ENCODE measurements around the gene KATNBL1.

The KATNBL1 gene

GRCh38 chr15:34116620-34117019 is 93.3 kb downstream of the KATNBL1 start:
- TF ChIP-seq RAD21 (IDR thresholded peaks at IDR 0.05; ENCODE audit: low read depth) (no peak), NFIC (IDR thresholded peaks at IDR 0.05) (no peak), YY1 (IDR thresholded peaks at IDR 0.05; ENCODE audit: low read depth) (no peak), TAF1 (IDR thresholded peaks at IDR 0.05; ENCODE audit: low read depth) (no peak), CEBPB (IDR thresholded peaks at IDR 0.05) (no peak), CREB1 (IDR thresholded peaks at IDR 0.05; ENCODE audit: low read depth) (no peak), TCF12 (IDR thresholded peaks at IDR 0.05; ENCODE audit: low read depth) (no peak), EGR1 (IDR thresholded peaks at IDR 0.05) (no peak), EP300 (IDR thresholded peaks at IDR 0.05; ENCODE audit: borderline replicate concordance) (no peak), ZBTB7A (IDR thresholded peaks at IDR 0.05; ENCODE audit: low read depth) (no peak)

- no peak for TF ChIP-seq CREB1 (IDR thresholded peaks at IDR 0.05; ENCODE audit: low read depth)
- no peak for TF ChIP-seq CEBPB (IDR thresholded peaks at IDR 0.05)
- no peak for TF ChIP-seq TEAD4 (IDR thresholded peaks at IDR 0.05)
- TF ChIP-seq NFIC (IDR thresholded peaks at IDR 0.05): no peak
- no peak for TF ChIP-seq TCF12 (IDR thresholded peaks at IDR 0.05; ENCODE audit: low read depth)
- TF ChIP-seq ZBTB7A (IDR thresholded peaks at IDR 0.05; ENCODE audit: low read depth): no peak
- TF ChIP-seq, protein P1, sequence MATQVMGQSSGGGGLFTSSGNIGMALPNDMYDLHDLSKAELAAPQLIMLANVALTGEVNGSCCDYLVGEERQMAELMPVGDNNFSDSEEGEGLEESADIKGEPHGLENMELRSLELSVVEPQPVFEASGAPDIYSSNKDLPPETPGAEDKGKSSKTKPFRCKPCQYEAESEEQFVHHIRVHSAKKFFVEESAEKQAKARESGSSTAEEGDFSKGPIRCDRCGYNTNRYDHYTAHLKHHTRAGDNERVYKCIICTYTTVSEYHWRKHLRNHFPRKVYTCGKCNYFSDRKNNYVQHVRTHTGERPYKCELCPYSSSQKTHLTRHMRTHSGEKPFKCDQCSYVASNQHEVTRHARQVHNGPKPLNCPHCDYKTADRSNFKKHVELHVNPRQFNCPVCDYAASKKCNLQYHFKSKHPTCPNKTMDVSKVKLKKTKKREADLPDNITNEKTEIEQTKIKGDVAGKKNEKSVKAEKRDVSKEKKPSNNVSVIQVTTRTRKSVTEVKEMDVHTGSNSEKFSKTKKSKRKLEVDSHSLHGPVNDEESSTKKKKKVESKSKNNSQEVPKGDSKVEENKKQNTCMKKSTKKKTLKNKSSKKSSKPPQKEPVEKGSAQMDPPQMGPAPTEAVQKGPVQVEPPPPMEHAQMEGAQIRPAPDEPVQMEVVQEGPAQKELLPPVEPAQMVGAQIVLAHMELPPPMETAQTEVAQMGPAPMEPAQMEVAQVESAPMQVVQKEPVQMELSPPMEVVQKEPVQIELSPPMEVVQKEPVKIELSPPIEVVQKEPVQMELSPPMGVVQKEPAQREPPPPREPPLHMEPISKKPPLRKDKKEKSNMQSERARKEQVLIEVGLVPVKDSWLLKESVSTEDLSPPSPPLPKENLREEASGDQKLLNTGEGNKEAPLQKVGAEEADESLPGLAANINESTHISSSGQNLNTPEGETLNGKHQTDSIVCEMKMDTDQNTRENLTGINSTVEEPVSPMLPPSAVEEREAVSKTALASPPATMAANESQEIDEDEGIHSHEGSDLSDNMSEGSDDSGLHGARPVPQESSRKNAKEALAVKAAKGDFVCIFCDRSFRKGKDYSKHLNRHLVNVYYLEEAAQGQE (IDR thresholded peaks at IDR 0.05; ENCODE audit: low read depth): no peak
- no peak for TF ChIP-seq FOXM1 (IDR thresholded peaks at IDR 0.05; ENCODE audit: borderline replicate concordance, low read depth)
Measured at GRCh38 chr15:34114739-34115138, 95.2 kb downstream of the KATNBL1 start.

GRCh38 chr15:34114215-34114614 is 95.7 kb downstream of the KATNBL1 start:
- TF ChIP-seq TCF12 (IDR thresholded peaks at IDR 0.05; ENCODE audit: low read depth): no peak

DNA sequence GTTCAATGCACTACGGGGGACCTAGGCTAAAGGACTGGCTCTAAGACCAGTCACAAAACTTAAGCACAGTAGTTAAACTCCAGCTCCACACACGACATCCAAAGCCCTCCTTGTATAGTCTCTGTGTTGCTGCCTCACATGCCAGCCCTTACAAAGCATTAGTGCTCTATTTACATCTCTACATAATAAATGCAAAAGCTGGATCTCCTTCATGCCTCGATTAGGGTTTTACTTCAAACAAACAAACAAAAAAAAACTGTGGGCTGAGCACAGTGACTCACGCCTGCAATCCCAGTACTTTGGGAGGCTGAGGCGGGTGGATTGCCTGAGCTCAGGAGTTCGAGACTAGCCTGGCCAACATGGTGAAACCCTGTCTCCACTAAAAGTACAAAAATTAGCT is 98.4 kb downstream of the KATNBL1 start:
- TF ChIP-seq CEBPB (IDR thresholded peaks at IDR 0.05): no peak
- no peak for TF ChIP-seq EP300 (IDR thresholded peaks at IDR 0.05; ENCODE audit: borderline replicate concordance)
- no peak for TF ChIP-seq NFIC (IDR thresholded peaks at IDR 0.05)
- no peak for TF ChIP-seq TEAD4 (IDR thresholded peaks at IDR 0.05)

- TF ChIP-seq RAD21 (IDR thresholded peaks at IDR 0.05; ENCODE audit: low read depth) (peak; percentile 78), FOXM1 (IDR thresholded peaks at IDR 0.05; ENCODE audit: borderline replicate concordance, low read depth) (no peak), CEBPB (IDR thresholded peaks at IDR 0.05) (no peak), EP300 (IDR thresholded peaks at IDR 0.05; ENCODE audit: borderline replicate concordance) (no peak)
Measured at GRCh38 chr15:34109797-34110663, 99.9 kb downstream of the KATNBL1 start.

DNA sequence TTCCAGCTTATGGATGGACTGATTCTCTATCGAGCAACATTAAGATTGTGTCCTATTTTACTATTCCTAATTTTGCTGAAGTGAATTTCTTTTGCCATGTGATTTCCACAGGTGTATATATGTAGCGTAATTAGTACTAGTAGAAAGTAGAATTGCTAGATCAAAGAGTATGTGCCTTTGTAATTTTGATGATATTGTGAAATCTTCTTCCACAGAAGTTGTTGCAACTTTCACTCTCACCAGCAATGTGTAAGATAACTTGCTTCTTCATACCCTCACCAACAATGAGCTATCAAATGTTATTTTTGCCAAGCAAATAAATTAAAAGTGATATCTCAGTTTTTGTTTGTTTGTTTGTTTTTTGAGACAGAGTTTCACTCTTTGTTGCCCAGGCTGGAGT is 102.6 kb downstream of the KATNBL1 start:
- TF ChIP-seq YY1 (IDR thresholded peaks at IDR 0.05; ENCODE audit: low read depth): no peak
- TF ChIP-seq, protein P1 (IDR thresholded peaks at IDR 0.05; ENCODE audit: low read depth): no peak
- no peak for TF ChIP-seq CEBPB (IDR thresholded peaks at IDR 0.05)
- no peak for TF ChIP-seq CREB1 (IDR thresholded peaks at IDR 0.05; ENCODE audit: low read depth)

DNA sequence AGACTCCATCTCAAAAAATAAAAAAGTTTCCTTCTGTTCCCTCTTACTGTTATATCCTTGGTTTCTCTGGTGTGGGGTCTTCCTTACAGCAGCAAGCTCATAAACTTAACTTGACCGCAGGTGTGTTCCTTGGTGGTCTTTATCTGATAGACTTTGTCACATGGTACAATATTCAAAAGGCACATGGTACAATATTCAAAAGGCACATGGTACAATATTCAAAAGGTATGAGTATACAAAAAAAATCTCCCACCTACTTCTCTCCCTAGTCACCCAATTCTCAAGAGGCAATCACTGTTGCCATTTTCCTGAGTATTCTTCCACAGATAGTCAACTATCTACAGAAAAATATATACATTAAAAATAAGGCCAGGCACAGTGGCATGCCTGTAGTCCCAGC is 103.5 kb downstream of the KATNBL1 start:
- TF ChIP-seq ZBTB7A (IDR thresholded peaks at IDR 0.05; ENCODE audit: low read depth): no peak
- no peak for TF ChIP-seq NFIC (IDR thresholded peaks at IDR 0.05)
- no peak for TF ChIP-seq EGR1 (IDR thresholded peaks at IDR 0.05)
- TF ChIP-seq TCF12 (IDR thresholded peaks at IDR 0.05; ENCODE audit: low read depth): no peak
- no peak for TF ChIP-seq FOXM1 (IDR thresholded peaks at IDR 0.05; ENCODE audit: borderline replicate concordance, low read depth)

DNA sequence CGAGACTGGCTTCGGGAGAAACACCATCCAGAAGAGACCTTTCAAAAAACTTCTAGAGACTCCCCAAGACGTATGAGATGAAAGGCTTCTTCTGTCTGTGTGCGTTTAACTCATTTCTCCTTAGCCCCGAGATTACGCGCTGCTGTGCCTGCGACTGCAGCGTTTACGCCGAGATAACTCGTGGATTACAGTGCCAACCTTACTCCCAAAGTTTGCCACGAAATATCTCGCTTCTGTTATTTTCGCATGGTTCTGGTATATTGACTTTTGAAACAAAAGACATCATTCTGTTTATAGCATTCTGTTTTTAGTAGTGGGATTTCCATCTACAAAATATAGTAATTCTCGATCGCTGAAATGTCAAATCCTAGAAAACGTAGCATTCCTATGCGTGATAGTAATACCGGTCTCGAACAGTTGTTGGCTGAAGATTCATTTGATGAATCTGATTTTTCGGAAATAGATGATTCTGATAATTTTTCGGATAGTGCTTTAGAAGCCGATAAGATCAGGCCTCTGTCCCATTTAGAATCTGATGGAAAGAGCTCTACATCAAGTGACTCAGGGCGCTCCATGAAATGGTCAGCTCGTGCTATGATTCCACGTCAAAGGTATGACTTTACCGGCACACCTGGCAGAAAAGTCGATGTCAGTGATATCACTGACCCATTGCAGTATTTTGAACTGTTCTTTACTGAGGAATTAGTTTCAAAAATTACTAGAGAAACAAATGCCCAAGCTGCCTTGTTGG is 107.5 kb downstream of the KATNBL1 start:
- TF ChIP-seq, protein P2, sequence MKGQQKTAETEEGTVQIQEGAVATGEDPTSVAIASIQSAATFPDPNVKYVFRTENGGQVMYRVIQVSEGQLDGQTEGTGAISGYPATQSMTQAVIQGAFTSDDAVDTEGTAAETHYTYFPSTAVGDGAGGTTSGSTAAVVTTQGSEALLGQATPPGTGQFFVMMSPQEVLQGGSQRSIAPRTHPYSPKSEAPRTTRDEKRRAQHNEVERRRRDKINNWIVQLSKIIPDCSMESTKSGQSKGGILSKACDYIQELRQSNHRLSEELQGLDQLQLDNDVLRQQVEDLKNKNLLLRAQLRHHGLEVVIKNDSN (IDR thresholded peaks at IDR 0.05): 0 out of 2 replicates have a peak, but pooled peaks have one; percentile 33
- TF ChIP-seq EP300 (IDR thresholded peaks at IDR 0.05; ENCODE audit: borderline replicate concordance): no peak

Measured in Ishikawa (cell line).